HG02610 (cell line): ENCODE results near the gene RNASE4.
"Not testable (repeated sequence)": the region's sequence is repeated elsewhere in the genome, so short reads cannot be mapped to it uniquely, and the experiment has no call there.

Experiments used
- ATAC-seq: cut with Tn5 transposase; IDR thresholded peaks from one replicate; pipeline ENCODE4 v1.9.1; 2021; ENCODE audit warnings: mild to moderate bottlenecking, moderate library complexity; ENCODE audit not compliant: unreplicated experiment

The RNASE4 gene

GRCh38 chr14:20734430-20734806 lies 50.1 kb downstream of the RNASE4 start:
- peak; percentile 58 for ATAC-seq

GRCh38 chr14:20738292-20738691 lies 53.9 kb downstream of the RNASE4 start:
- not testable (repeated sequence) for ATAC-seq

- ATAC-seq: no peak
These were observed 57.8 kb downstream of the RNASE4 start for GRCh38 chr14:20742132-20742531.

DNA sequence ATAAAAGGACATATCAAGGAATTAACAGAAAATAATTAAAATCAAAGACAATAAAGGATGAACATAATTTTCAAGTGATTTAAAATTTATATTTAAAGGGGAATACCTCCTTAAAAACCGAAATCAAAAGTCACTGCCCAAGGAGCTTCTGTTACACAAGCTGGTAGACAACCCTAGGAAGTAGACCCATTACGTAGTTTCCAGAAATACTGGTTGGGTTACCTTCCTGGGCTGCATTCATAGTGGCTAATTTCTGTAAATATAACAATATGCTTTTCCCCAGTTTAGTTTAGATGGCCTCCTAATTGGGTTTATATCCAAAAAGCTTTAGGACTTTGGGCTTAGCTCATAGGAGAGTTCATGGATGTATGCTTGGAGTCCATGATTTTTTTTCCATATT lies 59.2 kb downstream of the RNASE4 start:
- no peak for ATAC-seq

- ATAC-seq: no peak
These were observed 61.4 kb downstream of the RNASE4 start, which contains the start of gene EDDM3A for GRCh38 chr14:20745571-20746358. TSS of gene EDDM3A (plus strand) at chr14:20745887. CDS start at chr14:20747581, 1,694 bp downstream.

- ATAC-seq: no peak
These were observed 62.2 kb downstream of the RNASE4 start for GRCh38 chr14:20746566-20746965.

DNA sequence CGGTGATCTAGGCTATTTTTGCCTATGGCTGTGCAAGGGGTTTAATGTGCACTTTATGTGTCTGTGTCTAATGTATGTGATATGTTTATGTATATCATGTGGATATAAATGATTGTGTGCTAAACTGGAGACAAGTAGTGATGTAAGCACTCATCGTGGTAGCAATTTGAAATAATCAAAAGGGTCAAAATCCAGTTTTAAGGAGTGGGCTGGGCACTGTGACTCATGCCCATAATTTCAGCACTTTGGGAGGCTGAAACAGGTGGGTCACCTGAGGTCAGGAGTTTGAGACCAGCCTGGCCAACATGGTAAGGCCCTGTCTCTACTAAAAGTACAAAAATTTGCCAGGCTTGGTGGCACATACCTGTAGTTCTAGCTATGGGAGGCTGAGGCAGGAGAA lies 64.1 kb downstream of the RNASE4 start:
- ATAC-seq: no peak

DNA sequence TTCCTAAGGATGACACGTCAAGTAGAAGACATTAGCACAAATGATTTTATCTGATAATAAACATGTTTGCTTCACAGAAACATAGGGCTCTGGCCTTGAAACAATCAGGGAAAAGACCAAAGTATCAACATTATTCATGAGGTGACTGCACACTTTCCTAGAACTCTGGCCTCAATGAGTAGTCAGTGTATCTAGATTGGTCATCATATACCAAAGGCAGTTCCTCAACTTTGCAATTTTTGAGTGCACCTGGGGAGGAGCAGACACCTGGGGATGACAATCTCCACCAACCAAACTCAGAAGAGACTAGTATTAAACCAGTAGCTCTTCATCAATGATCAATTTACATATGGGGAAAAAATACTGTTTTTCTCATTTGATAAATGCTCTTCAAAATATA lies 65.8 kb downstream of the RNASE4 start:
- ATAC-seq: no peak
